GM10248 (cell line): ENCODE data around the gene ART5.

Experiments used
- CTCF ChIA-PET: fragments of 300-600 bp; sonication (Branson Sonifier 250); formaldehyde crosslinking; extraction: SDS; loops from one replicate; lab custom pipeline; 2021; ENCODE audit warnings: antibody characterized with exemption; lab: Yijun Ruan, JAX
- POLR2A ChIA-PET: fragments of 350-650 bp; sonication (Branson Sonifier 250); formaldehyde crosslinking; extraction: SDS; loops from one replicate; lab custom pipeline; 2020; ENCODE audit warnings: antibody characterized with exemption; lab: Yijun Ruan, JAX
- DNase-seq: peaks from one replicate; pipeline ENCODE4 v3.0.0; 2012; ENCODE audit errors: extremely low spot score
- TF ChIP-seq, protein P1 (sequence below): IDR thresholded peaks from 2 replicates; pipeline ENCODE4 v1.5.1; 2012; ENCODE audit warnings: mild to moderate bottlenecking, low read depth; ENCODE audit errors: extremely low read depth, missing control alignments, control extremely low read depth

Gene ART5, protein sequence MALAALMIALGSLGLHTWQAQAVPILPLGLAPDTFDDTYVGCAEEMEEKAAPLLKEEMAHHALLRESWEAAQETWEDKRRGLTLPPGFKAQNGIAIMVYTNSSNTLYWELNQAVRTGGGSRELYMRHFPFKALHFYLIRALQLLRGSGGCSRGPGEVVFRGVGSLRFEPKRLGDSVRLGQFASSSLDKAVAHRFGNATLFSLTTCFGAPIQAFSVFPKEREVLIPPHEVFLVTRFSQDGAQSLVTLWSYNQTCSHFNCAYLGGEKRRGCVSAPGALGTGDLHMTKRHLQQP

DNA sequence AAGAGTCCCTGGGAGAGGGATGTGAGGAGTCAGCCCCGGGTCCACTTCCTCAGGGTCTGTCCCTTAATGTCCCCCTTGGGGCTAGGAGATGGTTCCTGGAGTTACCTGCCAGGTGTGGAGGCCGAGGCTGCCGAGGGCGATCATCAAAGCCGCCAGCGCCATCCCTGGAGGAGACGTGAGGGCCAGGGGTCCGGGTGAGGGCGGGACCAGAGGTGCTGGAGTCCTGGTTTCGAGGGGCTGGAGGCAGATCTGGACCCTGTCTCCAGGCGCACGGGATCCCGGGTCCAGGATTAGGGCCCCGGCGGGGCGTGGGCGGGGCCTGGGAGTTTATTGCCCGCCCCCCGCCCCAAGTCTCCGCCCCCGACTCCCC lies at the start of gene ART5:
Gene ART5 (minus strand): TSS at position 292 of the 370 bp plus-strand sequence. CDS start 130 bp downstream, at position 162.
- TF ChIP-seq, protein P1, sequence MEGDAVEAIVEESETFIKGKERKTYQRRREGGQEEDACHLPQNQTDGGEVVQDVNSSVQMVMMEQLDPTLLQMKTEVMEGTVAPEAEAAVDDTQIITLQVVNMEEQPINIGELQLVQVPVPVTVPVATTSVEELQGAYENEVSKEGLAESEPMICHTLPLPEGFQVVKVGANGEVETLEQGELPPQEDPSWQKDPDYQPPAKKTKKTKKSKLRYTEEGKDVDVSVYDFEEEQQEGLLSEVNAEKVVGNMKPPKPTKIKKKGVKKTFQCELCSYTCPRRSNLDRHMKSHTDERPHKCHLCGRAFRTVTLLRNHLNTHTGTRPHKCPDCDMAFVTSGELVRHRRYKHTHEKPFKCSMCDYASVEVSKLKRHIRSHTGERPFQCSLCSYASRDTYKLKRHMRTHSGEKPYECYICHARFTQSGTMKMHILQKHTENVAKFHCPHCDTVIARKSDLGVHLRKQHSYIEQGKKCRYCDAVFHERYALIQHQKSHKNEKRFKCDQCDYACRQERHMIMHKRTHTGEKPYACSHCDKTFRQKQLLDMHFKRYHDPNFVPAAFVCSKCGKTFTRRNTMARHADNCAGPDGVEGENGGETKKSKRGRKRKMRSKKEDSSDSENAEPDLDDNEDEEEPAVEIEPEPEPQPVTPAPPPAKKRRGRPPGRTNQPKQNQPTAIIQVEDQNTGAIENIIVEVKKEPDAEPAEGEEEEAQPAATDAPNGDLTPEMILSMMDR = no peak
- ChIA-PET POLR2A (no interaction called here), CTCF (no interaction called here)
- no peak for DNase-seq

DNA sequence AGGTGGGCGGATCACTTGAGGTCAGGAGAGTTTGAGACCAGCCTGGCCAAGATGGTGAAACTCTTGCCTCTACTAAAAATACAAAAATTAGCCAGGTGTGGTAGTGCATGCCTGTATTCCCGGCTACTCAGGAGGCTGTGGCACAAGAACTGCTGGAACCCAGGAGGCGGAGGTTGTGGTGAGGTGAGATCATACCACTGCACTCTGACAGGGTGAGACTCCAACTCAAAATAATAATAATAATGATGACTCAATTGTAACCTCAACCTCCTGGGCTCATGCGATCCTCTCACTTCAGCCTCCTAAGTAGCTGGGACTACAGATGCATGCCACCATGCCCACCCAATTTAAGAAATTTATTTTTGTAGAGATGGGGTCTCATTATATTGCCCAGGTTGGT lies 45.0 kb upstream of the ART5 start:
- CTCF ChIA-PET = no interaction called here
- TF ChIP-seq, protein P1 = no peak
- POLR2A ChIA-PET = no interaction called here
- no peak for DNase-seq

DNA sequence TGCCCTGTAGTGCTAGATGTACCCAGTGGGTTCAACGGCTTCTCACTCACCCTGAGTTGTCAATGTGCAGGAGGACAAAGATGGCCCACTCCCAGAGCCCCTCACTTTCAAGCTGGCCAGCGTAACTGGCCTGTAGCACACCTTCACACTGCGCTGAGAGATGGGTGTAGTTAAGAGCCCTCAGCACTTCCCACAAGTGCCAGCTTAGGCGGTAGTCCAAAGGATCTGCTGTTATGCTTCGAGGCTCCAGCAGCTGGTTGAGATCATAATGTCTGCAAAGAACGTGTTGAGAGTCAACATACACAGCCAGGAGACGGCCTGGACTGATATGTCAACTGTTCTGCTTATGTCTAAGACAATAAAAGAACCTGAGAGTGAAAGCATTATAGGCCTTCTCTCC lies 44.1 kb upstream of the ART5 start:
- POLR2A ChIA-PET = no interaction called here
- CTCF ChIA-PET = no interaction called here
- TF ChIP-seq, protein P1 = no peak
- DNase-seq = no peak

DNA sequence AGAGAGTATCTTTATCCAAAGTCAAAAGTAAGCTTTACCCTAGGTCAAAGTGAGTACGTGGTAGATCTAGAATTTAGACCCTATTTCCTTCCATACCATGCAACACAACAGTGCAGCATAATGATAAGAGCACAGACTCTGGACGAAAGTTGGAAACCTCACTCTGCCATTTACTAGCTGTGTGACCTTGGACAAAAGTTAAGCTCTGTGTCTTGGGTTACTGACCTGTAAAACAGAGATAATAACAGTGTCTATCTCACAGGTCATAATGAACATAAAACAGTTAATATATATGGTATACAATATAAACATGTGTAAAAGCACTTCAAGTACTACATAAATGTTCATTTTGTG lies 43.0 kb upstream of the ART5 start:
- ChIA-PET POLR2A (no interaction called here), CTCF (interaction anchor here (1.2 kb wide), 2 partner anchors 10 to 165 kb away, joined by 3 read pairs; no protein-coding TSS in a partner anchor)
- no peak for DNase-seq
- TF ChIP-seq, protein P1 = no peak

DNA sequence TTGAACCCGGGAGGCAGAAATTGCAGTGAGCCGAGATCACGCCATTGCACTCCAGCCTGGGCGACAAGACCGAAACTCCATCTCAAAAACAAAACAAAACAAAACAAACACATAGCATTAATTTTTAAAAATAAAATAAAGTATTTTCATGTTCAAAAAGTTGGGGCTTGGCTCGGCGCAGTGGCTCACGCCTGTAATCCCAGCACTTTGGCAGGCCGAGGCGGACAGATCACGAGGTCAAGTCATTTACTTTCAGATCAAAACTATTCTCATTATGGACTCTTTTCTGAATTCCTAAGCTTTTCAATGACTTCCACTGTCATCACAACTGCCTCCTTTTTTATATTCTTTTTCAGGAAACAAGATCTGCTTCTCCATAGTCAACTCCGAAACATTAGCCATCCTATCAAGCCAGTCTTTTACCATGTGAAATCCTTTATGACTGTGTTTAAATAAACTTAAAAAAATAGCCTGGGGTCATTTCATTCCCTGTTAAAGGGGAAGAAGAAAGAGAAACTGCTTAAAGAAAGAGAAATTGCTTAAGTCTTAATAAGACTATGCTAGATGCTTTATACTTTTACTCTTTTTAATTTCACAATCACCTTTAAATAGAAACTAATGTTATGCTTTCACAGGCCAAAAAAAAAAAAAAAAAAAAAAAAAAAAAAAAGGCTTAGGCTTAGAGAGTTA lies 42.5 kb upstream of the ART5 start:
- TF ChIP-seq, protein P1 = no peak
- no peak for DNase-seq
- ChIA-PET POLR2A (no interaction called here), CTCF (interaction anchor here (1.2 kb wide), 2 partner anchors 11 to 165 kb away, joined by 3 read pairs; no protein-coding TSS in a partner anchor)

DNA sequence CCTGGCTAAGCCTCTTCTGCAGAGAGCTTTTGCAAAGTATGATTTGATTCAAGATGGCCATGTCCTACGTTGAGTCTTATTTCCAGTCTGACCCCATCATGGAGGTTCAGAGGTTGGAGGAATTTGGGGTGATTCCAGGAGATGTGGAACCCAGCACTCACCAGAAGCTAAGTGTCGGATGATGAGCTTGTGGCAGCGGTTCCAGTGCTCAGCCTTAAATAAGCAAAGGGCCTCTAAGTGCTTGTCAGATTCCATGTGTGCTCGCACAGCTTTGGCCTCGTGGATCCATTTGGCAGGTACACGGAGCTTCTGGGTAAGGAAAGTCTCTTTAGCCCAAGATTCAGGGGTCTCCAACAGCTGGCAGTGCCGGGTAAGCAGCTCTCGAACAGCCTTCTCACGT lies 41.2 kb upstream of the ART5 start:
- TF ChIP-seq, protein P1 = no peak
- no peak for DNase-seq
- POLR2A ChIA-PET = no interaction called here
- CTCF ChIA-PET = interaction anchor here (0.9 to 1.4 kb wide), 4 partner anchors 12 to 126 kb away, joined by 3 to 4 read pairs (median 3); no protein-coding TSS in a partner anchor
